Spleen (tissue), 7 donors: ENCODE results near the gene RAMP1.

Experiments used
- POLR2A ChIP-seq, 3 donors: fragments of 450-650 bp; IDR thresholded peaks; one replicate each; pipeline ENCODE4 v1.5.1; 2017; ENCODE audit warnings: antibody characterized with exemption in 3 of 3, mild to moderate bottlenecking in 1 of 3
- POLR2AphosphoS5 ChIP-seq, 3 donors: sonication (generic); formaldehyde crosslinking; IDR thresholded peaks; one replicate each; pipeline ENCODE4 v1.5.1; 2017; ENCODE audit warnings: antibody characterized with exemption in 3 of 3
- TF ChIP-seq, protein P1 (sequence below), 11 experiments: fragments of 200-600 bp in 7 of 11; fragments of 450-650 bp in 4 of 11; sonication (generic) in 4 of 11; IDR thresholded peaks in 8 of 11; conservative IDR thresholded peaks in 3 of 11; 1 replicate in 7 of 11; 2 replicates in 4 of 11; pipeline versions ENCODE4 v1.4.0 to v1.8.0; 2016 to 2021; ENCODE audit warnings: antibody characterized with exemption in 11 of 11, inconsistent platforms in 4 of 11, mild to moderate bottlenecking in 1 of 11
- donor health status: DM: no; HTN: no; CAD: no; lungs with moderate emphysema.
- donor health status: DM: no; HTN: no; CAD: no.
- donor health status: DM: no; HTN: no; CAD: no.

DNA sequence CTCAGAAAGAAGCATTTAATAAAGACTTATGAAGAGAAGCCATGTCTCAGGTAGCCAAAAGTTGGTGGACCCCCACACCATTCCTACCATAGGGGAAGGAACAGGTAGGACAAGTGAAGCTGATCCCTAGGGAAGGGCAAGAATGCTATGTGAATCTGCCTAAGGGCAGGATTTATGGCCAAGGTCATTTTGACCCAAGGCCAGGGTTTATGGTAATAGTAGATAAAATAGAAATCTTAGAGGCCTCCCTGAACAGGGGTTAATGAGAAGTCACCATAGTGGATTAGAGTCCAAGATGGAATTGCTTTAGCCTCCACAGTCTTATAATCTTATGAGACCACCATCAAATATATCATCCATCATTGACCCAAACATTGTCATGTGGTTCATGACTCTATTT is 81.4 kb downstream of the RAMP1 start:
- TF ChIP-seq, protein P1, sequence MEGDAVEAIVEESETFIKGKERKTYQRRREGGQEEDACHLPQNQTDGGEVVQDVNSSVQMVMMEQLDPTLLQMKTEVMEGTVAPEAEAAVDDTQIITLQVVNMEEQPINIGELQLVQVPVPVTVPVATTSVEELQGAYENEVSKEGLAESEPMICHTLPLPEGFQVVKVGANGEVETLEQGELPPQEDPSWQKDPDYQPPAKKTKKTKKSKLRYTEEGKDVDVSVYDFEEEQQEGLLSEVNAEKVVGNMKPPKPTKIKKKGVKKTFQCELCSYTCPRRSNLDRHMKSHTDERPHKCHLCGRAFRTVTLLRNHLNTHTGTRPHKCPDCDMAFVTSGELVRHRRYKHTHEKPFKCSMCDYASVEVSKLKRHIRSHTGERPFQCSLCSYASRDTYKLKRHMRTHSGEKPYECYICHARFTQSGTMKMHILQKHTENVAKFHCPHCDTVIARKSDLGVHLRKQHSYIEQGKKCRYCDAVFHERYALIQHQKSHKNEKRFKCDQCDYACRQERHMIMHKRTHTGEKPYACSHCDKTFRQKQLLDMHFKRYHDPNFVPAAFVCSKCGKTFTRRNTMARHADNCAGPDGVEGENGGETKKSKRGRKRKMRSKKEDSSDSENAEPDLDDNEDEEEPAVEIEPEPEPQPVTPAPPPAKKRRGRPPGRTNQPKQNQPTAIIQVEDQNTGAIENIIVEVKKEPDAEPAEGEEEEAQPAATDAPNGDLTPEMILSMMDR (IDR thresholded peaks at IDR 0.05 in 8 of 11, conservative IDR thresholded peaks at IDR 0.05 in 3 of 11), result no peak
- TF ChIP-seq POLR2AphosphoS5 (IDR thresholded peaks at IDR 0.05), result no peak
- TF ChIP-seq POLR2A (IDR thresholded peaks at IDR 0.05), result no peak
